ENCODE measurements around the gene CDH23. TPM values are rescaled to one million over a fixed set of nuclear protein-coding genes. Genes with fewer than 3 reads are reported as not detected.

Gene CDH23
- total RNA-seq, 4 donors from 2014 or later, result 13.8 to 20.1 (median 17.3) TPM

DNA sequence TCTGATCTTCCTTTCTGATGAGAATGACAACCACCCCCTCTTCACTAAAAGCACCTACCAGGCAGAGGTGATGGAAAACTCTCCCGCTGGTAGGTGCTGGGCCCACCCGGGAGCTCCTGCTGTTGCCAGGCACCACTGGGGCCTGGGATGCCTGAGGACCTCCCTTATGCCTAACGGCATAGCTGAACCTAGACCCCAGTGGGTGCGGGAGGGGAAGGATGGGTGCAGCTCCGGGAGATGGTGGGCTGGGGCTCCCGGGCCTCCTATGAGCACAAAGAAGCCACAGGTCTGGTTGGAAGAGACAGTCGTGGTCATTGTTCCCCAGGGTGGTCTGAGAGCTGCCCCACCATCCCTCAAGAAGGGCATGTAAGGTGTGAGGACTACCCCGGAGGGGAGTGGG lies 392.2 kb downstream of the CDH23 start:
- H3K27ac ChIP-seq, result no peak overlapping the region
- WGBS, 2 donors, result 82 to 84% methylated on average over 8 of the region's 8 CpGs
- TF ChIP-seq POLR2A (IDR thresholded peaks at IDR 0.05), result no peak
- TF ChIP-seq EP300 (IDR thresholded peaks at IDR 0.05), result no peak
- TF ChIP-seq CTCF (IDR thresholded peaks at IDR 0.05), result no peak
- H3K4me1 ChIP-seq, result no peaks in the 10 kb centered on the region
- no peak overlapping the region for H3K4me3 ChIP-seq
- H3K9me3 ChIP-seq, result no peaks in the 10 kb centered on the region
- H3K36me3 ChIP-seq, result no peaks in the 10 kb centered on the region
- no peak for DNase-seq (ENCODE audit: low spot score in 2 of 2)
- H3K27me3 ChIP-seq, result no peaks in the 10 kb centered on the region

DNA sequence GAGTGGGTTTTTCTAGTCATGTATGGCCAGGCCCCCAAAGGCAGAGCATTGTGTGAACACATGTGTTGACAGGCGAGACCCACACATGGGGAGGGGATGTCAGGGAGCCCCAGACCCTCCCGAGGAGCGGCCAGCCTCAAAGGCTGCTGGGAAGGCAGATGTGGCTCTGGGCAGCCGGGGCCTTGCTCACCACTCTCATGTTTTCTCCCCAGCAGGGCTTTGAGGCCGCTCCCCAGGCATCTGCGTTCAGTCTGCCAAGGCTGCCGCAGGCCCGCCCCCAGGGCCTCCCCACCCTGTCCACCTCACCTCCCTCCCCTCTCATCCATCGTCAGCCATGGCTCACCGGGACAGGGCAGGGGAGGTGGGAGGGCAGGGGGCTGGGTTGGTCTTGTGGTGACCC lies 393.2 kb downstream of the CDH23 start:
- Histone ChIP-seq H3K36me3 (no peaks in the 10 kb centered on the region), H3K9me3 (no peaks in the 10 kb centered on the region), H3K4me1 (no peaks in the 10 kb centered on the region), H3K27ac (no peak overlapping the region), H3K27me3 (no peaks in the 10 kb centered on the region), H3K4me3 (no peak overlapping the region)
- TF ChIP-seq EP300 (IDR thresholded peaks at IDR 0.05) (no peak), POLR2A (IDR thresholded peaks at IDR 0.05) (no peak), CTCF (IDR thresholded peaks at IDR 0.05) (no peak)
- DNase-seq (ENCODE audit: low spot score in 2 of 2), result no peak
- 69 to 70% methylated on average over 7 to 9 of the region's 10 CpGs for WGBS, 2 donors

DNA sequence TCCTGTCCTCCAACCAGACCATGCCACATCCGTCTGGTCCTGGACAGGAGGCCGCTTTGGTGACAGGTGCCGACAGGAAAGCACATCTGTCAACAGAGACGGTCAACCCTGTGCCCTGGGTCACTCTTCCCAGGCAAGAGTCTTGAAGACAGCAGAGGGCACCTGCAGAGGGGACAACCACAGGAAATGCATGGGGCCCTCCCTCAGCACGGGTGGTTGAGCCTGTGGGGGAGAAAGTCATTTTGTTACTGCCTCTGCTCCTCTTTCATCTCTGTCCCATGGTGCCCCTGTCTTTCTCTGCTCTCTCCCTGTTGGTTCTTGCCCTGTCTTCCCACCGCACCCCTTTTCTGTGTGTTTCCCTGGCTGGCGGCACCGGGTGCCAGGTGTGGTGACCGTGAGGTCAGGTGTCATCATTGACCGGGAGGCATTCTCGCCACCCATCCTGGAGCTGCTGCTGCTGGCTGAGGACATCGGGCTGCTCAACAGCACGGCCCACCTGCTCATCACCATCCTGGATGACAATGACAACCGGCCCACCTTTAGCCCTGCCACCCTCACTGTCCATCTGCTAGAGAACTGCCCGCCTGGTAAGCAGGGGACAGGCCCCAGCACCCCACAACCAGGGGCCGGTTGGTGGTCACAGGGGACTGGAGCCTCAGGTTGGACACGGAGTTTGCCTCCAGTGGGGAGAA lies 394.2 kb downstream of the CDH23 start:
- 82 to 85% methylated on average over 17 of the region's 17 CpGs for WGBS, 2 donors
- no peaks in the 10 kb centered on the region for H3K27me3 ChIP-seq
- H3K27ac ChIP-seq, result no peak overlapping the region
- H3K4me3 ChIP-seq, result no peak overlapping the region
- TF ChIP-seq EP300 (IDR thresholded peaks at IDR 0.05), result no peak
- no peak for DNase-seq (ENCODE audit: low spot score in 2 of 2)
- no peaks in the 10 kb centered on the region for H3K4me1 ChIP-seq
- no peaks in the 10 kb centered on the region for H3K9me3 ChIP-seq
- H3K36me3 ChIP-seq, result no peaks in the 10 kb centered on the region

DNA sequence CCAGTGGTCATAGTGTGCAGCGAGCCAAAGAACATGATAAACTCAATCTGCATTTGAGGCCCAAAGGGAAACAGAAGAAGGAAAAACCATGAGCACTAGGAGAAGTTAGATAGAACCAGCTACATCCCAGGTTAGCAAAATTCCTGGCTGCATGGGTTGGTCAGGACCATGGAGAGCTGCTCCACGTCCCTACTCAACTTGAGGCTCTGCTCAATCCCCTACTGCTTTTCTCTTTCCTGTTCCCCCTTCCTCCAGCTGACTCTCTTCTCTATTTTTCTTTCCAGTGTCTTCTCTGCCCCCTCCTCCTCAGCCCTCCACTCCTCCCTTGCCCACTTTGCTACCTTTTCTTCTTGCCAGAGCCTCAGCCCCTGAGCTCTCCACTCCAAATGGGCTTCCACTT lies 398.5 kb downstream of the CDH23 start:
- Histone ChIP-seq H3K36me3 (no peaks in the 10 kb centered on the region), H3K4me1 (no peaks in the 10 kb centered on the region), H3K4me3 (no peak overlapping the region), H3K9me3 (no peaks in the 10 kb centered on the region), H3K27ac (no peak overlapping the region), H3K27me3 (no peaks in the 10 kb centered on the region)
- no peak for DNase-seq (ENCODE audit: low spot score in 2 of 2)
- WGBS, 2 donors, result 17 to 19% methylated on average over 2 of the region's 2 CpGs
- TF ChIP-seq CTCF (IDR thresholded peaks at IDR 0.05) (no peak), EP300 (IDR thresholded peaks at IDR 0.05) (no peak), POLR2A (IDR thresholded peaks at IDR 0.05) (no peak)

DNA sequence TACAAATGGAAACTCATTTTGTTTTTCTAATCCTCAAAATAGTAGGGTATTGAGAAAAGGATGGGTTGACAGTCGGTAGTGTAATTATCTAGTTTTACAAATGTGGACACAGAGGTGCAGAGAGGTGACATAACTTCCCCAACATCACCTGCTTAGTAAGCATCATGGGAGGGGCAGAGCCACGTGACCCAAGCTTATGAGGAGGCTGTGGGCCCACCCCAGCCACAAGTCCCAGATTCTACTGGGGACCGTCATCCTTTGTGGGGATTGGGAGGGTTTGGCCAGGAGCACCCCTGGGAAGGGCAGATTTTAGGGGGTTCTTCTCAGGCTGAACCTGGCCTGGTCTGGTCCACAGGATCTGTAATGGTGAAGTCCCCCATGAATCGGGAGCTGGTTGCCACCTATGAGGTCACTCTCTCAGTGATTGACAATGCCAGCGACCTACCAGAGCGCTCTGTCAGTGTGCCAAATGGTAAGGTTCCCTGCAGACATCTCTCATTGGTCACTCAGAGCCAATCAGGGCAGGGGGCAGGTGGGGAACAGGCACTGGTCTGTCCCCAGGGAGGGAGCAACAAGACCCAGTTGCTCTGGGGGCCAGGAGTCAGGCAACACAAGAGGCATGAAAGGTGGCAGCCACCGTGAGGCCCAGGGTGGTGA lies 400.2 kb downstream of the CDH23 start:
- WGBS, 2 donors, result 74 to 82% methylated on average over 7 of the region's 7 CpGs
- Histone ChIP-seq H3K36me3 (no peaks in the 10 kb centered on the region), H3K27me3 (no peaks in the 10 kb centered on the region), H3K27ac (no peak overlapping the region), H3K4me1 (no peaks in the 10 kb centered on the region), H3K4me3 (no peak overlapping the region), H3K9me3 (no peaks in the 10 kb centered on the region)
- no peak for DNase-seq (ENCODE audit: low spot score in 2 of 2)
- no peak for TF ChIP-seq POLR2A (IDR thresholded peaks at IDR 0.05)
- no peak for TF ChIP-seq EP300 (IDR thresholded peaks at IDR 0.05)
- no peak for TF ChIP-seq CTCF (IDR thresholded peaks at IDR 0.05)
